ENCODE measurements around the gene PPP1R1A.

PPP1R1A gene

GRCh38 chr12:54541751-54542290 lies 46.6 kb downstream of the PPP1R1A start:
- no peaks in the 10 kb centered on the region for H3K9me3 ChIP-seq (ENCODE audit: control extremely low read depth in 1 of 5, control insufficient read depth in 4 of 5, insufficient read depth in 2 of 5, low read depth in 1 of 5, low read length in 4 of 5)
- no peak overlapping the region for H3K27ac ChIP-seq (ENCODE audit: insufficient read depth in 1 of 2, low read depth in 1 of 2, low read length in 2 of 2, poor library complexity in 1 of 2, severe bottlenecking in 2 of 2)
- WGBS (ENCODE audit: insufficient coverage) = 96% methylated on average over 2 of the region's 5 CpGs
- H3K4me1 ChIP-seq (ENCODE audit: control extremely low read depth in 1 of 4, control insufficient read depth in 4 of 4, insufficient read depth in 4 of 4, low read length in 3 of 4) = no peaks in the 10 kb centered on the region
- CTCF ChIA-PET = interaction anchor here (1.3 to 1.5 kb wide), 2 partner anchors 10 to 16 kb away, joined by 4 read pairs; no protein-coding TSS in a partner anchor
- no peak for DNase-seq
- peaks cover 29 to 90% (median 80%) of the 10 kb centered on the region in 4 experiments for H3K36me3 ChIP-seq (ENCODE audit: control insufficient read depth in 4 of 4, insufficient read depth in 4 of 4, low read length in 3 of 4)
- no peaks in the 10 kb centered on the region for H3K27me3 ChIP-seq (replicated peaks in 2 of 5; ENCODE audit: control insufficient read depth in 4 of 5, insufficient read depth in 5 of 5, low read length in 4 of 5)
- POLR2A ChIA-PET = no interaction called here
- no peak overlapping the region for H3K4me3 ChIP-seq (ENCODE audit: control insufficient read depth in 1 of 7, extremely low read depth in 1 of 7, insufficient read depth in 4 of 7, low read depth in 2 of 7, low read length in 6 of 7)

- Histone ChIP-seq H3K27ac (ENCODE audit: insufficient read depth in 1 of 2, low read depth in 1 of 2, low read length in 2 of 2, poor library complexity in 1 of 2, severe bottlenecking in 2 of 2) (no peak overlapping the region), H3K36me3 (ENCODE audit: control insufficient read depth in 4 of 4, insufficient read depth in 4 of 4, low read length in 3 of 4) (peaks cover 47 to 99% (median 87%) of the 10 kb centered on the region in 4 experiments), H3K9me3 (ENCODE audit: control extremely low read depth in 1 of 5, control insufficient read depth in 4 of 5, insufficient read depth in 2 of 5, low read depth in 1 of 5, low read length in 4 of 5) (no peaks in the 10 kb centered on the region), H3K4me3 (ENCODE audit: control insufficient read depth in 1 of 7, extremely low read depth in 1 of 7, insufficient read depth in 4 of 7, low read depth in 2 of 7, low read length in 6 of 7) (no peak overlapping the region), H3K4me1 (ENCODE audit: control extremely low read depth in 1 of 4, control insufficient read depth in 4 of 4, insufficient read depth in 4 of 4, low read length in 3 of 4) (peaks cover 0 to 3% (median 1%) of the 10 kb centered on the region in 4 experiments), H3K27me3 (replicated peaks in 2 of 5; ENCODE audit: control insufficient read depth in 4 of 5, insufficient read depth in 5 of 5, low read length in 4 of 5) (no peaks in the 10 kb centered on the region)
- POLR2A ChIA-PET = no interaction called here
- CTCF ChIA-PET = interaction anchor here (1.9 to 2.4 kb wide), 2 partner anchors 11 to 12 kb away, joined by 6 to 9 read pairs; partner anchors contain the start of gene PDE1B
- DNase-seq = no peak
- 100% methylated on average over 3 of the region's 3 CpGs for WGBS (ENCODE audit: insufficient coverage)
Observed at GRCh38 chr12:54538136-54538700, 50.2 kb downstream of the PPP1R1A start.

- H3K36me3 ChIP-seq (ENCODE audit: control insufficient read depth in 4 of 4, insufficient read depth in 4 of 4, low read length in 3 of 4) = peaks cover 55 to 99% (median 85%) of the 10 kb centered on the region in 4 experiments
- H3K9me3 ChIP-seq (ENCODE audit: control extremely low read depth in 1 of 5, control insufficient read depth in 4 of 5, insufficient read depth in 2 of 5, low read depth in 1 of 5, low read length in 4 of 5) = no peaks in the 10 kb centered on the region
- POLR2A ChIA-PET = no interaction called here
- CTCF ChIA-PET = no interaction called here
- H3K27ac ChIP-seq (ENCODE audit: insufficient read depth in 1 of 2, low read depth in 1 of 2, low read length in 2 of 2, poor library complexity in 1 of 2, severe bottlenecking in 2 of 2) = no peak overlapping the region
- H3K4me1 ChIP-seq (ENCODE audit: control extremely low read depth in 1 of 4, control insufficient read depth in 4 of 4, insufficient read depth in 4 of 4, low read length in 3 of 4) = peaks cover 0 to 3% (median 1%) of the 10 kb centered on the region in 4 experiments
- no peak for DNase-seq
- no peaks in the 10 kb centered on the region for H3K27me3 ChIP-seq (replicated peaks in 2 of 5; ENCODE audit: control insufficient read depth in 4 of 5, insufficient read depth in 5 of 5, low read length in 4 of 5)
- no peak overlapping the region for H3K4me3 ChIP-seq (ENCODE audit: control insufficient read depth in 1 of 7, extremely low read depth in 1 of 7, insufficient read depth in 4 of 7, low read depth in 2 of 7, low read length in 6 of 7)
Observed at GRCh38 chr12:54535474-54535873, 53.0 kb downstream of the PPP1R1A start.

GRCh38 chr12:54529581-54529980 lies 58.9 kb downstream of the PPP1R1A start:
- CTCF ChIA-PET = interaction anchor here (1.1 to 1.6 kb wide), 2 partner anchors 10 kb away, joined by 3 to 5 read pairs; no protein-coding TSS in a partner anchor
- H3K27ac ChIP-seq (ENCODE audit: insufficient read depth in 1 of 2, low read depth in 1 of 2, low read length in 2 of 2, poor library complexity in 1 of 2, severe bottlenecking in 2 of 2) = no peak overlapping the region
- peaks cover 0 to 3% (median 1%) of the 10 kb centered on the region in 4 experiments for H3K4me1 ChIP-seq (ENCODE audit: control extremely low read depth in 1 of 4, control insufficient read depth in 4 of 4, insufficient read depth in 4 of 4, low read length in 3 of 4)
- peaks cover 54 to 98% (median 86%) of the 10 kb centered on the region in 4 experiments for H3K36me3 ChIP-seq (ENCODE audit: control insufficient read depth in 4 of 4, insufficient read depth in 4 of 4, low read length in 3 of 4)
- POLR2A ChIA-PET = no interaction called here
- H3K4me3 ChIP-seq (ENCODE audit: control insufficient read depth in 1 of 7, extremely low read depth in 1 of 7, insufficient read depth in 4 of 7, low read depth in 2 of 7, low read length in 6 of 7) = no peak overlapping the region
- WGBS (ENCODE audit: insufficient coverage) = 94% methylated on average over 4 of the region's 4 CpGs
- no peaks in the 10 kb centered on the region for H3K27me3 ChIP-seq (replicated peaks in 2 of 5; ENCODE audit: control insufficient read depth in 4 of 5, insufficient read depth in 5 of 5, low read length in 4 of 5)
- DNase-seq = no peak
- H3K9me3 ChIP-seq (ENCODE audit: control extremely low read depth in 1 of 5, control insufficient read depth in 4 of 5, insufficient read depth in 2 of 5, low read depth in 1 of 5, low read length in 4 of 5) = no peaks in the 10 kb centered on the region
